ENCODE results near the gene PRPF8. TPM values are rescaled to one million over a fixed set of nuclear protein-coding genes. Genes with fewer than 3 reads are reported as not detected.

The PRPF8 gene
- total and polyA plus RNA-seq, 5 experiments from 2014 or later: 133 to 532 (median 227) TPM

- ATAC-seq (peak; percentile 75 to 77), DNase-seq (peak; percentile 57 to 87 (median 72))
- POLR2A ChIA-PET: interaction anchor here (0.5 to 5.2 kb wide), 26 partner anchors 9 to 465 kb away, joined by 3 to 45 read pairs (median 4); partner anchors contain the start of genes INPP5K, PITPNA, PRPF8 and RILP
- H3K4me3 Mint-ChIP-seq: peak within 1 kb of the TSS; percentile 92 to 99 (median 95)
- no peaks in the 10 kb centered on the region for H3K9me3 Mint-ChIP-seq
- no peaks in the 10 kb centered on the region for H3K27me3 Mint-ChIP-seq
- H3K4me1 Mint-ChIP-seq: peaks cover 15 to 46% (median 25%) of the 10 kb centered on the region in 4 donors
- H3K36me3 Mint-ChIP-seq: no peaks in the 10 kb centered on the region
- peak within 1 kb of the TSS; percentile 82 to 99 (median 92) for H3K27ac Mint-ChIP-seq
Observed at GRCh38 chr17:1627982-1628855, 56.4 kb downstream of the PRPF8 start, which contains the start of gene SLC43A2. SLC43A2 (minus strand) TSS chr17:1628834; CDS start chr17:1627874, 960 bp downstream.

GRCh38 chr17:1627182-1627981 is 57.3 kb downstream of the PRPF8 start:
- DNase-seq: no peak
- Mint-ChIP-seq H3K4me1 (peaks cover 15 to 46% (median 25%) of the 10 kb centered on the region in 4 donors), H3K27me3 (no peaks in the 10 kb centered on the region)

DNA sequence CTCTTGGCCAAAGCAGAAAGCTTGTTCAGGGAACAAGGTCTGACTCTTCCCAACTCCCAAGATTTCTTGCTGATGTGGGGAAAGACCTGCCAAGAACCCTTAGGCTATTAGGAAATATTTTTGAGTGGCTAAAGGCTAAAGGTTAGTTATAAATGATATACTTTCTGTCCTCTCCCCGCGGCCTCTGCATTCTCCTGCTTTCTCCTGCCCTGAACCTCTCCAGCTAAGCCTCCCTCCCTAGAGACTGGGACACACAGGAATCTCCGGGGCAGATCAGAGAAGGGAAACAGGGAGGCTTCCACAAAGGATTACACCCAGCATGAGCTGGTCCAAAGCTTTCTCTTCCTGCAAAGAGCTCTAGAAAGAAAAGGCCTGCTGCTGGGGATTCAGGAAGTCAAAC is 58.3 kb downstream of the PRPF8 start:
- H3K36me3 Mint-ChIP-seq: no peaks in the 10 kb centered on the region
- peak overlapping the region in 5 of 10 donors; percentile 41 to 85 (median 80) for H3K27ac Mint-ChIP-seq
- ATAC-seq (no peak), DNase-seq (no peak)
- no peaks in the 10 kb centered on the region for H3K9me3 Mint-ChIP-seq
- H3K4me1 Mint-ChIP-seq: peaks cover 15 to 39% (median 25%) of the 10 kb centered on the region in 4 donors
- no peaks in the 10 kb centered on the region for H3K27me3 Mint-ChIP-seq
- POLR2A ChIA-PET: interaction anchor here (0.6 to 5.2 kb wide), 8 partner anchors 8 to 1081 kb away, joined by 3 to 45 read pairs (median 4); partner anchors contain the start of genes PRPF8 and RILP
- H3K4me3 Mint-ChIP-seq: peak overlapping the region in 9 of 10 donors; percentile 74 to 94 (median 87)

More at GRCh38 chr17:1627182-1627981, 57.3 kb downstream of the PRPF8 start:
- H3K36me3 Mint-ChIP-seq: no peaks in the 10 kb centered on the region
- H3K4me3 Mint-ChIP-seq: peak overlapping the region; percentile 74 to 94 (median 86)
- ATAC-seq: no peak
- H3K27ac Mint-ChIP-seq: peak overlapping the region in 9 of 10 donors; percentile 12 to 87 (median 72)
- no peaks in the 10 kb centered on the region for H3K9me3 Mint-ChIP-seq
- POLR2A ChIA-PET: interaction anchor here (0.6 to 5.2 kb wide), 18 partner anchors 9 to 231 kb away, joined by 3 to 45 read pairs (median 4); partner anchors contain the start of genes INPP5K, PITPNA, PRPF8 and RILP

- H3K27me3 Mint-ChIP-seq: no peaks in the 10 kb centered on the region
- peaks cover 13 to 34% (median 24%) of the 10 kb centered on the region in 4 donors for H3K4me1 Mint-ChIP-seq
- no peaks in the 10 kb centered on the region for H3K36me3 Mint-ChIP-seq
- peak overlapping the region in 3 of 10 donors; percentile 28 to 52 (median 31) for H3K4me3 Mint-ChIP-seq
- DNase-seq (no peak), ATAC-seq (no peak)
- H3K27ac Mint-ChIP-seq: no peak overlapping the region
- H3K9me3 Mint-ChIP-seq: no peaks in the 10 kb centered on the region
- POLR2A ChIA-PET: interaction anchor here (0.5 to 5.2 kb wide), 5 partner anchors 11 to 1179 kb away, joined by 3 to 45 read pairs (median 5); partner anchors contain the start of gene RILP
Observed at GRCh38 chr17:1625581-1625980, 59.1 kb downstream of the PRPF8 start.

DNA sequence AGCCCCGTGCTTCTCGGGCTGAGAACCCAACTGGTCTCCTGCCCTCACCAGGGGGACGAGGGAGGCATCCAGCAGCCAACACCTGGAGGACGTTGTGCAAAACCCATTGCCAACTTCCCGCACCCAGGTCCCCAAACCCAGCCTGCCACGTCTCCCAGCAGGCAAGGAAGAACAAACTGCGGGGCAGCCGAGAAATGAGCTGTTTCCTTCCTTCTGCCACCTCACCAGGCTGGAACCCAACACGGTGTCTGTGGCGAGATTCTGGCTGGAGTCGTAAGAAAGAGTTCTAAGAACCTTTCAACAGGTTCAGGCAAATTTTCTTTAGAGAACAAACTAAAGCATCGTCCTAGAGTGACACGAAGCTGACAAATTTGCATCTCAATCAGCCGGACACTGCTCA is 59.6 kb downstream of the PRPF8 start:
- H3K9me3 Mint-ChIP-seq: no peaks in the 10 kb centered on the region
- H3K4me1 Mint-ChIP-seq: peaks cover 11 to 30% (median 21%) of the 10 kb centered on the region in 4 donors
- POLR2A ChIA-PET: interaction anchor here (0.5 to 0.8 kb wide), 3 partner anchors 10 to 247 kb away, joined by 3 to 5 read pairs (median 3); no protein-coding TSS in a partner anchor
- no peak for ATAC-seq
- H3K4me3 Mint-ChIP-seq: no peak overlapping the region
- H3K27ac Mint-ChIP-seq: no peak overlapping the region
- no peaks in the 10 kb centered on the region for H3K36me3 Mint-ChIP-seq
- no peaks in the 10 kb centered on the region for H3K27me3 Mint-ChIP-seq
- no peak for DNase-seq

GRCh38 chr17:1624650-1625049 is 60.0 kb downstream of the PRPF8 start:
- Mint-ChIP-seq H3K9me3 (no peaks in the 10 kb centered on the region), H3K4me3 (no peak overlapping the region), H3K36me3 (no peaks in the 10 kb centered on the region), H3K27ac (no peak overlapping the region), H3K4me1 (peaks cover 10 to 26% (median 18%) of the 10 kb centered on the region in 4 donors), H3K27me3 (no peaks in the 10 kb centered on the region)
- no peak for ATAC-seq
- DNase-seq: no peak
- POLR2A ChIA-PET: no interaction called here

DNA sequence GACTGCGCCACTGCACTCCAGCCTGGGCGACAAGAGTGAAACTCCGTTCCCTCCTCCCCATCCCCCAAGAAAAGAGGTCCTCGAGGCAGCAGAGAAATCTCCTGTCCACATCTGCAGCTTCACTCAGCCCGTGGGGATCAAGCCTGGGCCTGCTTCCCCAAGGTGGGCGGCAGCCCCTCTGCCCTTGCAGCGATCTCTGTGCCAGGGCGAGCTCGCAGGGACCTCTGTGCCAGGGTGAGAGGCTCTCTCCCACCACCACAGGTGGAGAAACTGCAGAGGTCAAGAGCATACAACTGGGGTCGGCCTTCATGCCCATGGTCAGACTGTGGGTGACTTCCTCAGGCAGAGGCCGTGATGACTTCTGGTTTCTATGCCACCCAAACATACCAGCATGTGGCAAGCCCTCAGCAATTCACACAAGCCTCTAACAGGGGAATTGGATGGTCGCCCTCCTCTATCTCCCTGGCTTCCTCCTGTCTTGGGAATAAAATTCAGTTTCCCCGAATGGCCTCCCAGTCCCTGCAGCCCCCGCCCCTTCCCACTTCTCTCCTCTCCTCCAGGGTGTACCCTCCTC is 61.5 kb downstream of the PRPF8 start:
- Mint-ChIP-seq H3K4me1 (peaks cover 6 to 24% (median 12%) of the 10 kb centered on the region in 4 donors), H3K36me3 (no peaks in the 10 kb centered on the region), H3K27me3 (no peaks in the 10 kb centered on the region), H3K4me3 (no peak overlapping the region), H3K27ac (no peak overlapping the region), H3K9me3 (no peaks in the 10 kb centered on the region)
- ATAC-seq (no peak), DNase-seq (no peak)
- POLR2A ChIA-PET: interaction anchor here (0.8 to 0.9 kb wide), 2 partner anchors 12 kb away, joined by 3 read pairs; no protein-coding TSS in a partner anchor

DNA sequence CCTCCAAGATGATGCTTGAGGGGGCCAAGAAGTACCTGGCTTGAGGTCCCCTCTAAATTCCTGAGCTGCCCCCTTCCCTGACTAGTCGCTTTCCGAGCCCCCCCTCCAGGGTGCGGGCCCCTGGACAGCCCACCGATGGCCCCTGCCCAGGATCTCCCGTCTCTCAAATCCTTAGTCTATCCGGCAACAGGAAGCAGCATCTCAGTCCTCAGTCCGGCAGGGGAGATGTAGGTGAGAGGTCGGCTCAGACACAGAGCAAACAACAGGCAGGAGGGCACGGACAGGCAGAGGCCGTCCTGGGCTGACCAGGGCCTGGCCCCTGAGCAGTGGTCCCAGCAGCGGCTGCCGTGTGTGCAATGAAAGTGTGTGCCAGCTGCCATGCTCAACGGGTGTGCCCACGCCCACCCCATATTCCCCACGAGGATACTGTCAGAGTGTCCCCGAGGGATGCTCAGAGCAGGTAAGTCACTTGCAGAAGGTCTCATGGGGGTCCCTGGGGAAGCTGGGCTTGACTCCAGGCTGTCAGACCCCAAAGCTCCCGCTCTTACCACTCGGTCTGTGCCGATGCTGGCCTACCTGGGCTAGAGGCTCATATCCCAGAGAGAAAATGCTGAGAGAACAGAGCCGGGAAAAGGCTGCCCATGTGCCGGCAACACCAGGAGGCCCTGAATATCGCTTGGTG is 63.3 kb downstream of the PRPF8 start:
- ATAC-seq (no peak), DNase-seq (no peak)
- no peaks in the 10 kb centered on the region for H3K36me3 Mint-ChIP-seq
- no peak overlapping the region for H3K27ac Mint-ChIP-seq
- H3K27me3 Mint-ChIP-seq: no peaks in the 10 kb centered on the region
- no peaks in the 10 kb centered on the region for H3K9me3 Mint-ChIP-seq
- POLR2A ChIA-PET: interaction anchor here (0.5 to 0.6 kb wide), 2 partner anchors 48 to 121 kb away, joined by 3 to 4 read pairs; no protein-coding TSS in a partner anchor
- H3K4me1 Mint-ChIP-seq: peaks cover 0 to 14% (median 4%) of the 10 kb centered on the region in 4 donors
- H3K4me3 Mint-ChIP-seq: no peak overlapping the region

GRCh38 chr17:1620486-1620885 is 64.2 kb downstream of the PRPF8 start:
- Mint-ChIP-seq H3K36me3 (no peaks in the 10 kb centered on the region), H3K27ac (no peak overlapping the region), H3K27me3 (no peaks in the 10 kb centered on the region), H3K9me3 (no peaks in the 10 kb centered on the region), H3K4me1 (peaks cover 0 to 4% (median 2%) of the 10 kb centered on the region in 4 donors), H3K4me3 (no peak overlapping the region)
- DNase-seq: no peak
- POLR2A ChIA-PET: no interaction called here
- no peak for ATAC-seq

DNA sequence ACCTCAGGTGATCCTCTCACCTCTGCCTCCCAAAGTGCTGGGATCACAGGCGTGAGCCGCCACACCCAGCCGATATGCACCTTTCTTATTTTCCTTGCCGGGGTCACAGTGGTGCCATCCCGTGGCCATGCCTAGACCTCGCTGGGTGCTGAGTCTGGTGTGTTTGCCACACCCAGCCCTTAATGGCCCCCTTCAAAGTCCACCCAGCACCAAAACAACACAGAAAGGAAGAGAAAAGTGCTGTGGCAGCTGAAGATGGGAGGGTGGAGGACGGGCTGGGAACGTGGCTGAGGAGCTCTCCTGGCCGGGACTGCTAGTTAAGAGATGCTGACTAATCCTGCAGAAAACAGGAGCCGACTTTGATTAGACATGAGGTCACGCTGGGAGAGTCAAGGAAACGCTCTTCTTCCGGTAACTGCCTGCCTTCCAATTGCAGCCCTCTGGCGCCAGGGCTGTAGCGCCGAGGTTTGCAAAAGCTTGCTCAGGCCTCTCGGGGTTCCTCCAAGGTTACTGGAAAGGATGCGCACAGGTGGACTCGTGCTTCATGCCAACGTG is 67.0 kb downstream of the PRPF8 start:
- H3K27ac Mint-ChIP-seq: peak overlapping the region in 1 of 10 donors; percentile 38
- H3K27me3 Mint-ChIP-seq: no peaks in the 10 kb centered on the region
- no peaks in the 10 kb centered on the region for H3K36me3 Mint-ChIP-seq
- H3K4me1 Mint-ChIP-seq: peaks cover 0 to 4% (median under 1%) of the 10 kb centered on the region in 4 donors
- ATAC-seq: no peak
- H3K4me3 Mint-ChIP-seq: no peak overlapping the region
- DNase-seq: no peak
- POLR2A ChIA-PET: interaction anchor here (0.6 to 2.1 kb wide), 3 partner anchors 10 to 101 kb away, joined by 3 to 6 read pairs (median 4); partner anchors contain the start of genes INPP5K and SLC43A2
- H3K9me3 Mint-ChIP-seq: no peaks in the 10 kb centered on the region

DNA sequence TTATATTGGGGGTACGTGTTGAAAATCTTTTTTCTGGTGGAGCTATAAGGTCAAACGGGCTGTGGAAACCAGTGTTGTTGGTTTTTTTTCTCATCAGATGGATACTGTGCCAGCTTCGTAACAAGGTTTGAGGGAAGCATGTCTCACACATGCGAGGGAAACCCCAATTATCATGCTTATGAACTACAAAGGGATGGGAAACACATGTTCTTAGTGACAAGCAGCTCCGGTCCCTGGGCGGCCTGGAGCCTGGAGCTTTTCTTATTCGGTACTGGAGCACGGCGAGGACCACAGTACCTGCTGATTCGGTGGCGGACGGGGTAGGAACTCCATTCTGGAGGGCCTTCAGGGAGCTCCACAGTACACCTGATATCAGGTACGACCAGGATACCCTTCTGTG is 68.6 kb downstream of the PRPF8 start:
- no peaks in the 10 kb centered on the region for H3K36me3 Mint-ChIP-seq
- no peak overlapping the region for H3K4me3 Mint-ChIP-seq
- H3K27ac Mint-ChIP-seq: peak overlapping the region in 1 of 10 donors; percentile 50
- H3K4me1 Mint-ChIP-seq: peaks cover 0 to 4% (median under 1%) of the 10 kb centered on the region in 4 donors
- POLR2A ChIA-PET: interaction anchor here (0.7 to 2.1 kb wide), 3 partner anchors 12 to 17 kb away, joined by 3 to 6 read pairs (median 4); partner anchors contain the start of gene SLC43A2
- ATAC-seq: no peak
- H3K27me3 Mint-ChIP-seq: no peaks in the 10 kb centered on the region
- no peak for DNase-seq
- no peaks in the 10 kb centered on the region for H3K9me3 Mint-ChIP-seq

All from naive thymus-derived CD8-positive, alpha-beta T cell (primary cell).